ENCODE data around the gene RNF208.

- TF ChIP-seq MXI1 (IDR thresholded peaks at IDR 0.05; ENCODE audit: borderline replicate concordance, low read depth, low read length): peak; percentile 71; the same call in 1 of the 2 replicates
- TF ChIP-seq POLR2A (IDR thresholded peaks at IDR 0.05; ENCODE audit: low read depth, low read length): peak; percentile 95
- TF ChIP-seq USF2 (IDR thresholded peaks at IDR 0.05; ENCODE audit: low read depth, low read length): peak; percentile 84
- TF ChIP-seq CTCF (conservative IDR thresholded peaks at IDR 0.05; ENCODE audit: low read depth, low read length): no peak
- TF ChIP-seq BHLHE40 (IDR thresholded peaks at IDR 0.05; ENCODE audit: low read depth, low read length): peak; percentile 7; the same call in 1 of the 2 replicates
- peak; percentile 55; the same call in 1 of the 2 replicates for TF ChIP-seq MAZ (IDR thresholded peaks at IDR 0.05; ENCODE audit: borderline replicate concordance, low read depth, low read length)
These were observed 21.5 kb downstream of the RNF208 start, which contains the start of gene TPRN for GRCh38 chr9:137200311-137201204.
